Testis (tissue), 3 donors: ENCODE data around the gene TBXAS1. TPM values are rescaled to one million over a fixed set of nuclear protein-coding genes. Genes with fewer than 3 reads are reported as not detected.

Experiments
- DNase-seq: peaks from one replicate; pipeline ENCODE4 v3.0.0-alpha.2; 2019
- H3K27ac ChIP-seq, 2 donors: fragments of 200-600 bp; sonication (generic); one replicate each; pipeline ENCODE4 v1.5.1; 2019
- H3K27me3 ChIP-seq: fragments of 200-600 bp; sonication (generic); one replicate; pipeline ENCODE4 v1.5.1; 2019
- H3K36me3 ChIP-seq: fragments of 200-600 bp; sonication (generic); one replicate; pipeline ENCODE4 v1.5.1; 2017; ENCODE audit warnings: low read depth; ENCODE audit errors: missing control alignments
- H3K4me1 ChIP-seq: fragments of 200-600 bp; sonication (generic); one replicate; pipeline ENCODE4 v1.5.1; 2019
- H3K4me3 ChIP-seq, 2 donors: fragments of 200-600 bp; sonication (generic); one replicate each; pipeline ENCODE4 v1.5.1; 2017 to 2019
- H3K9me3 ChIP-seq: fragments of 200-600 bp; sonication (generic); one replicate; pipeline ENCODE4 v1.5.1; 2017
- CTCF ChIP-seq, 3 experiments: fragments of 450-650 bp in 2 of 3; fragments of 200-600 bp in 1 of 3; sonication (generic) in 1 of 3; IDR thresholded peaks; one replicate each; pipeline ENCODE4 v1.5.1; 2016 to 2019; ENCODE audit warnings: antibody characterized with exemption in 3 of 3, mild to moderate bottlenecking in 2 of 3, moderate library complexity in 1 of 3
- POLR2A ChIP-seq: fragments of 450-650 bp; IDR thresholded peaks from one replicate; pipeline ENCODE4 v1.6.1; 2017; ENCODE audit warnings: antibody characterized with exemption, mild to moderate bottlenecking, moderate library complexity
- WGBS, 2 donors: methylation state at CpG; one replicate each; pipeline ENCODE4 v1.1.5; 2018; 5-methylcytosine and 5-hydroxymethylcytosine counted together
- intact Hi-C: fragments of 100-400 bp; cut with DNase I; formaldehyde crosslinking; loops from one replicate; pipeline ENCODE4 v1.15.1; 2023; ENCODE audit warnings: low total_unique reads
- polyA plus RNA-seq: library from polyadenylated mRNA; stranded (reverse); fragments of 350-450 nt; fragmentation: Illumina TruSeq; extraction: RNeasy Lipid Tissue Mini Kit (QIAGEN cat#74804); gene quantifications from one replicate; pipeline ENCODE4 v1.2.3, GENCODE V29; 2014; ENCODE audit warnings: low read depth, low replicate concordance; ENCODE audit not compliant: insufficient read depth
- total RNA-seq, 2 donors: library from RNA; depleted of rRNA; stranded (reverse); fragments of >200 nt; gene quantifications; one replicate each; pipeline ENCODE4 v1.2.3, GENCODE V29; 2016

TBXAS1 gene
- total and polyA plus RNA-seq, 3 donors from 2014 or later = 4.9 to 5.7 (median 5.2) TPM

DNA sequence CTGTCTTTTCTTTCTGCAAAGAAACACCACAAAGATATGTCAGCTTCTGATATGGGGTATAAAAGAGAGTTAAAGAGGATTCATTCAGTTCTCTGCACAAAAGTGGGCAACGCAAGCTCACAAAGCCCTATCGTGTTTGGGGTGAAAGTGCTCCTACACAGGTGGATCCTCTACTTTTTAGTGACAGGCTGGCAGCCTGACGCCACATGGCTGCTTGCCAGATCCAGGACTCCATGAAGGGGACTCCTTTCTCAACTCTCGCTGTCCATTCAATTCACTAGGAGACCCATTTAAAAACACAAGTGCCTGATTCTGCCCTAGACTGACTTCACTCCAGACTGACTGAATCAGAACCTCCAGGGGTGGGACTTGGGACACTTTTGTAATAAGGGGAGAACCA is 225.7 kb downstream of the TBXAS1 start:
- H3K4me3 ChIP-seq = no peak overlapping the region
- no peak overlapping the region for H3K27ac ChIP-seq
- H3K4me1 ChIP-seq = peaks cover 5% of the 10 kb centered on the region
- no peaks in the 10 kb centered on the region for H3K36me3 ChIP-seq
- intact Hi-C loops = no loop called here
- TF ChIP-seq CTCF (IDR thresholded peaks at IDR 0.05) = no peak
- no peak for TF ChIP-seq POLR2A
- DNase-seq = no peak
- no peaks in the 10 kb centered on the region for H3K27me3 ChIP-seq
- WGBS, 2 donors = 90 to 100% methylated on average over 4 of the region's 4 CpGs
- no peaks in the 10 kb centered on the region for H3K9me3 ChIP-seq

DNA sequence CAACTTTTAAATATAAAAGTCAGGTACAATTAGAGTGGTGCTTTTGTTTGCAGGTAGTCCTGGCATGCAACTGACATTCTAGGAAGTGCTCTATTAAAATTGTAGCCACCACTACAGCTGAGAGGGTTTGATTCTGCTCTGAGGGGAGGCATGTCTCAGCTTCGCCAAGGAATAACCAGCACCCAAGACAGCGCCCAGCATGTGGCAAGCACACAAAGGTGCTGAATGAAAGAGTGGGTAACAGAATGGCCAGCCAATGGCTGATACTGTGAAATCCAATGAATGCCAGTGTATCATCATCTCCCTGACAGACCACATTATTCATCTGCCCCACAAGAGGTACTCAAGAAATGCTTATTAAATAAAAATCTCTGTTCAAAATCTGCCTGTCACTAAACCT is 226.8 kb downstream of the TBXAS1 start:
- Histone ChIP-seq H3K4me1 (peaks cover 15% of the 10 kb centered on the region), H3K9me3 (no peaks in the 10 kb centered on the region), H3K27ac (no peak overlapping the region), H3K4me3 (no peak overlapping the region), H3K36me3 (no peaks in the 10 kb centered on the region), H3K27me3 (no peaks in the 10 kb centered on the region)
- DNase-seq = no peak
- WGBS, 2 donors = 96 to 100% methylated on average over 2 of the region's 2 CpGs
- intact Hi-C loops = no loop called here
- TF ChIP-seq CTCF (IDR thresholded peaks at IDR 0.05) (no peak), POLR2A (no peak)

DNA sequence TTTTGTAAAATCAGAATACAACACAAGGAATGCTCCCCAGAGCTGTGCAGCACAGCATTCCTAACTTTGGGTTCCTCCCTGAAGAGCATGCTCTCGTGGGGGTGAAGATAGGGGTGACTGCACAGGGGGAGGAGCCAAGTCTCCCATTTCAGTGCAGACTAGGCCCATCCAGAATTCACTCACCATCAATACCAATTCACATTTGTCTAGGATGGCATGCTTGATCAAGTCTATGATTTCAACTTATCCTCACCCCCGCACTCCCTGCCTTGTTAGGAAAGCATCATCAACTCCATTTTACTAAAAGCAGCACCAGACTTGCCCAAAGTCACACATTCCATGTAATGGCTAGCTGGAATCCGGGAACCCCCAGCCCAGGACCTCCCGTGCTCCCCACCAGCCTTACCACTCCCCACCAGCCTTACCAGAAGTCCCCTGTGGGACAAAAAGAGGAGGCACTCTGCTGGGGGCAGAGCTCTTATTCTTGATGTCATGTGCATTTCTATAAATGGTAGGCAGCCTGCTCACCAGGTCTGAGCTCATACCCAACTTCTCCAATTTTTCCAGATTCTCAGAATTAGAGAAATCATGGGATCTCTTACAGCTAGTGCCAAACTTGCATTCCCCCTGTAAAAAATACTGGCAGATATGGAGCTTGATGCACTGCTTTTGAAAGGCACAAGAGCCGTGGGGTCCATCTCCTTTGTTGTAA is 227.5 kb downstream of the TBXAS1 start:
- intact Hi-C loops = no loop called here
- Histone ChIP-seq H3K27ac (no peak overlapping the region), H3K27me3 (no peaks in the 10 kb centered on the region), H3K36me3 (no peaks in the 10 kb centered on the region), H3K9me3 (no peaks in the 10 kb centered on the region), H3K4me1 (peaks cover 18% of the 10 kb centered on the region), H3K4me3 (no peak overlapping the region)
- no peak for TF ChIP-seq POLR2A
- TF ChIP-seq CTCF (IDR thresholded peaks at IDR 0.05) = no peak
- WGBS, 2 donors = 92 to 93% methylated on average over 5 of the region's 5 CpGs
- no peak for DNase-seq

DNA sequence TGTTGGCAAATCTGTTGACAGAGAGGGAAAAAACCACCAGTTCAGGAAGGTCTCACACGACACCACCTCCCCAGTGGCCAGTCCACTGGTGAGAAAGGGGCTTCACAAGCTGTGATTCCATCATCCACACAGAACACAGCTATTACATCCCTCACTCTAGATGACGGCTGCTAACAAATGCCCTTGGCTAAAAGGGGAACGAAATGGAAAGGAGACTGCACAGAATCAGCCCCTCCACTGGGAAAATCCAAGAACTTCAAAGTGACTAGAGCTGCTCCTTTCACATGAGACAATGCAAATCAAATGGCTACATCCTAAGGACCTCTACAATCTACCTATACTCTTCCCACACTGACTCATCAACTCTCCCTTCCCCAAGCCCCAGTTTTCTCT is 228.1 kb downstream of the TBXAS1 start:
- peaks cover 22% of the 10 kb centered on the region for H3K4me1 ChIP-seq
- no peak for DNase-seq
- no peaks in the 10 kb centered on the region for H3K27me3 ChIP-seq
- intact Hi-C loops = no loop called here
- H3K4me3 ChIP-seq = no peak overlapping the region
- H3K36me3 ChIP-seq = no peaks in the 10 kb centered on the region
- no peaks in the 10 kb centered on the region for H3K9me3 ChIP-seq
- TF ChIP-seq POLR2A (no peak), CTCF (IDR thresholded peaks at IDR 0.05) (no peak)
- H3K27ac ChIP-seq = no peak overlapping the region
- WGBS, 2 donors = 94 to 95% methylated on average over 2 to 3 of the region's 3 CpGs

GRCh38 chr7:140058517-140058916 is 229.5 kb downstream of the TBXAS1 start:
- peaks cover 22% of the 10 kb centered on the region for H3K4me1 ChIP-seq
- no peaks in the 10 kb centered on the region for H3K36me3 ChIP-seq
- WGBS, 2 donors = 90 to 92% methylated on average over 7 of the region's 7 CpGs
- TF ChIP-seq CTCF (IDR thresholded peaks at IDR 0.05) (no peak), POLR2A (no peak)
- intact Hi-C loops = no loop called here
- H3K9me3 ChIP-seq = no peaks in the 10 kb centered on the region
- H3K27me3 ChIP-seq = no peaks in the 10 kb centered on the region
- no peak overlapping the region for H3K27ac ChIP-seq
- H3K4me3 ChIP-seq = no peak overlapping the region
- DNase-seq = no peak
